Hematopoietic multipotent progenitor cell treated with erythropoietin and hydrocortisone succinate and interleukin-3 and kit ligand, for 17 days (in vitro differentiated cells): ENCODE results near the gene CBLB.
"Not testable (repeated sequence)": the region's sequence is repeated elsewhere in the genome, so short reads cannot be mapped to it uniquely, and the experiment has no call there.

Experiments used
- DNase-seq: peaks from one replicate; pipeline ENCODE4 v3.0.0-alpha.2; 2015; ENCODE audit warnings: low spot score

CBLB gene

GRCh38 chr3:105786241-105786640 is 82.6 kb downstream of the CBLB start:
- no peak for DNase-seq

DNA sequence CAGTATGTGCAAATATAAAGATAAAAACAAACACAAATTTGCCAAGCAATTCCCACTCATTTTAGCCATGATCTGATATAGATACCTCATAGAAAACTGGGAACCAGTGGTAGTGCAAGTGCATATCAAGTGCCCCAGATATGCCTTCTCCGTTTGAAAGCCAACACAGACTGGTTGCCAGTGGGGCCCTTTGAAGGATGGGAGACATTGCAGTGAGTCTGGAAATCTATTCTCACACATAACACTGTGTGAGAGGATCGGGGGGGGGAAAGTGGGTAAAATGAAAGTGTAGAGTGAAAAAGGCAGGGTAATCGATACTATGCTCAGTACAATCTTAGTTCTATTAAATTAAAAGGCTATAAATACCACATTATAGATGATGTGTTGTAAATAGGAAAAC is 83.0 kb downstream of the CBLB start:
- no peak for DNase-seq

DNA sequence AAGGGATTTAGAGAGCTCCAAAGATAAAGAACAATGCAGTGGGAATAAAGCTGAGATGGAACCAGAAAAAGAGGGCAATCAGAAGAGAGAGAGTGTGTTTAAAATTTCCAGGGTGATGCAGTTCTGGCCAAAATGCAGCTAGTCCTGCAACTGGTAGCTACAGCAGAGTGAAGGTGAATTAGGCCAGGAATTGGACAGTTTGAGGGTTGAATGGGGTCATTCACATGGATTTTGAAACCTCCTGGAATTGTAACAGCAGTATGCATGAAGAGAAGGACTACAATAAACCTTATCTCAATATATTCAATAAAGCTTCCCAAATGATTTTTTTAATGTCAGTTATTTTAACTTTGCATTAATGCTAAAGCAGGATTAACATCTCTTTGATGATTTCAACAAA is 85.2 kb downstream of the CBLB start:
- DNase-seq, result no peak

- DNase-seq, result no peak
These were observed 86.9 kb downstream of the CBLB start for GRCh38 chr3:105781871-105782270.

DNA sequence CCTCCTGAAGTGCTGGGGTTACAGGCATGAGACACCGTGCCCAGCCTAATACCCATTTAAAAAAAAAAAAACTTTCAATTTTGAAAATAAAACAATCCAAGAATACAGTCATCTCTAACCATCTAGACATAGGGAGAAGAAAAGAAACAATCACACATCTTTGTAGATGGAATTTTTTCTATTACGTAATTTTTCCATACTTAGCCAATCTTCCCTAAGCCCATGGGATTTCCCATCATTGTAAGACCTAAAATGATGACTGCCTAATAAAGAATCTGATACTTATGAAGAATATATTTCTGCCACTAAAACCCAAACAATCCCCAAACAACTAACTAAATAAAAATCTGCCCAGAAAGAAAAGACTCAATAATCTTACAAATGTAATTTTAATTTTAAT is 88.7 kb downstream of the CBLB start:
- no peak for DNase-seq

DNA sequence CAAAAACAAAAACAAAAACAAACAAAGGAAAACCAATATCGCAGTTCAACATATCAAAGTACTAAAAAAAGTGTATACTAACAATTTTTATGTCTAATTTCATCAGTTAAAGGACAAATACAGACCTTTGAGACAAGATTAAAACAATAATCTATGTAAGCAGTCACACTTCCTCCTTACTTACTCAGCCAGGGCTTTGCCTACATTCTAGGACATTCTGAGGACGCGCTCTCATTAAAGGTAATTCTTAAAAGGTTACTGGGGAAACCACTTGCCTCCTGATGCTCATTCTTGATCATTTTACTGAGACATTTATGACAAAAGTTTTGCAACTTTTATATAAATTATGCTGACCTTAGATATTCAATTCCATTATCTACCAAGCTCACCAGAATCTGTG is 93.4 kb downstream of the CBLB start:
- no peak for DNase-seq

DNA sequence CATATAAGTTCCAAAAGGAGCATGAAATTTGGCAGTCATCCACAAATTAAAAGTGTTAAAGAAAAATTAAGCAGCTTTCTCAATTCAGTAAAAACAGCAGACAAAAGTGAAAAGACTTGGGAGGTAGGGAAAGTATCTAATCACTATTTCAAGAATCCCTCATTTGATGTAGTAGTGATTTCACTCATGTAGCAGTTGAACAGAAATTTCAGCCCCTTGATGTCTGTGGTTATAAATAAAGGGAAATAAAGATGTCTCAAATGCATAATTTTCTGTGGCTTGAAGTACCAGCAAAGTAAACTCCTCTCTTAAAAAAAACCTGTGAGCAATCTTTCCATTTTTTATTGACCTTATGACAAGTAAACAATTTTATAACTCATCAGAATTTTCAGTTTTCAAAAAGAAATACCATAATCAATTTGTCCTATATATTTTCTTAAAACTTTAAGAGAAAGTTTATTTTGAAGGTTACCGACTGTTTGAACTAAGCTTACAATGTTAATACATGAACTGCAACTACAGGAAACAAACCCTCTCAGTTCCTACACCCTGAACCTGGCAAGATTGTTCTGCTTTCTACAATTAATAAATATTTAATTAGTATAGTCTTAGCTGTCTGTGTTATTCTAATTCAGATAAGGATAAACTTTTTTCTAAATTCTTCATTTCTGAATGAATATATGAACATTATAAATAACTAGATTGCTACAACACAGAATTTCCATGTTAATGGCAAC is 94.2 kb downstream of the CBLB start:
- DNase-seq, result no peak

DNA sequence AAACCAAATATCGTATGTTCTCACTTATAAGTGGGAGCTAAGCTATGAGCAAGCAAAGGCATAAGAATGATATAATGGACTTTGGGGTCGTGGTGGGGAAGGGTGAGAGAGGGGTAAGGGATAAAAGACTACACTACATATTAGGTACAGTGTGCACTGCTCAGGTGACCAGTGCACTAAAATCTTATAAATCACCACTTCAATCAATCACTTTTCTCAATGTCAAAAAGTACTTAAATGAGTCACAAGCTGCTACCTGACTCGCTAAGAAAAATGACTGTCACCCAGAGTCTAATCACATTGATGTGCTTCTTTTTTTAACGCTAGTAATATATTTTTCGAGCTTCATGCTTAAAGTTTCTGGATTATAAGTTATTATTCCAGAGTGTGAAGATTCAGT is 95.5 kb downstream of the CBLB start:
- DNase-seq, result no peak

- no peak for DNase-seq
These were observed 96.2 kb downstream of the CBLB start for GRCh38 chr3:105772635-105773034.

- no peak for DNase-seq
These were observed 97.4 kb downstream of the CBLB start for GRCh38 chr3:105771392-105771791.

DNA sequence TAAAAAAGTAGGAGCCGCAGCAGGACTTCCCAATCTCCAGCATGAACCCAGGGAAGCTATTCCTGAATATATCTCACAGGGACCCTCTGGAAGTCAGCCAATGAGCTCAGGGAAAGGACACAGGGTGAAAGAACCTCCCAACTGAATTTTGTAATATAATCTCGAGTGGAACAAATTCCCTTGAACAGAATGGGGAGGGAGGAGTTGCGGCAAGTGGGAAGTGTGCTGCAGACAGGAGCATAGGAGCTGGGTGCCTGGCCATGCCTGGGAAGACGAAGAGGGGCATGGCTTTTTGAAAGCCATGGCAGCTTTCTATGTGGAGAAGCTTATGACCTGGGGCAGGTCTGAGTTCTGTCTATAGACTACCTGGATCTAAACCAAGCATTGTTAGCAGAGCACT is 98.4 kb downstream of the CBLB start:
- DNase-seq, result no peak

DNA sequence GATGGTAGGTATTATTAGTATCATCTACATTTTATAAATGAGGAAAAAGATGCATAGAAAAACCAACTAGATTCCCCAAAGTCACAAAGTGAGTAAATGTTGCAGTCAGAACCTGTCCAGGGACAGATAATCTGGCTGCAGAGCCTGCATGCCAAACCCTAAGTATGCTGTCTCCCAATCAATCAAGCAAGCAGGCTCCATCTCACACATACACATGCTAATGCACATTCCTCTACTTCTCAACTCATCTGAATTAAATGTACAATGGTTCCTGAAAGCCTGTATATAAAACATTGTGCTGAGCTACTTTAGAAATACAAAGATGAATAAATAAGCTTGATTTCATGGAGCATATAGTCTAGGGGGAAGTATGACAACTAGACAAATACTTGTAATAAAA is 101.0 kb downstream of the CBLB start:
- DNase-seq, result no peak

DNA sequence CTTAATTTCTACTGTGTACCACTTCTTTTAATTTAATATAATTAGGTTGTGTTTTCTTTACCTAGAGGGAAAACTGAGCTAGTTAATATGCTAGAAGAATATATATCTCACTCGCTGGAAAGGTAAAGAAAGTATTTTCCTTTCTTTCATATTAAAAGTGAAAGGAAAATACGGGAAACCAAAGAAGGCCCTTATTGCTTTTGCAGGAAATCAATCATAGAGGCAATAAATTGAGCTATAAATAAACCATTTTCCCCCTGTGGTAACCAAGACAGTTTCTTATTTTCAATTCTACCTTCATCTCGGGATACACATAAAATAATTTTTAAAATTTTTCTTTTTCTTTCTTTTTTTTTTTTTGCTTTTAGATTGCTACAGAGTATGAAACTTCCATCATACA is 101.6 kb downstream of the CBLB start:
- DNase-seq, result no peak

DNA sequence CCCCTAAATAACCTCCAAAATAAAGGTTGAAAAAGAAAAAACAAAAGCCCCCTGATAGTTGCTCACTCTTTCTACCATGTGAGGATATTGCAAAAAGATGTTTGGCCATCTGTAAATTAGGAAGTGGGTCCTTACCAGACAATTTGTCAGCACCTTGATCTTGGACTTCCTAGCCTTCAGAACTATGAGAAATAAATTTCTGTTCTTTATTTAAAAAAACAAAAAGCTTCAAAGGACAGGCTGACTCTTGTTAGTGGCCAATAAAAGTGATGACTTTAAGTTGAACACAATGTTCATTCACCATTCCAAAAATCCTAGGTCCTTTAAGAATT is 103.5 kb downstream of the CBLB start:
- DNase-seq, result no peak

GRCh38 chr3:105764378-105765307 is 104.2 kb downstream of the CBLB start:
- no peak for DNase-seq

GRCh38 chr3:105763659-105764036 is 105.2 kb downstream of the CBLB start:
- DNase-seq, result no peak

GRCh38 chr3:105762749-105763658 is 105.8 kb downstream of the CBLB start:
- no peak for DNase-seq

DNA sequence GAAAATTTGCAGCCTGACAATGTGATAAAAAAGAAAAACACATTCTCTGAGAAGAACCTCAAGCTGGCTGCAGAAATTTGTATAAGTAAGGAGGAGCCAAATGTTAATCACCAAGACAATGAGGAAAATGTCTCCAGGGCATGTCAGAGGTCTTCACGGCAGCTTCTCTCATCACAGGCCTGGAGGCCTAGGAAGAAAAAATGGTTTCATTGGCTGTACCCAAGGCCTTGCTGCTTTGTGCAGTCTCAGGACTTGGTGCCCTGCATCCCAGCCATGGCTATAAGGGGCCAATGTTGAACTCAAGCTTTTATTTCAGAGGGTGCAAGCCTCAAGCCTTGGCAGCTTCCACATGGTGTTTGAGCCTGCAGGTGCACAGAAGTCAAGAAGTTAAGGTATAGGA is 106.6 kb downstream of the CBLB start:
- DNase-seq, result not testable (repeated sequence)

GRCh38 chr3:105759442-105760078 is 109.3 kb downstream of the CBLB start:
- DNase-seq, result no peak

DNA sequence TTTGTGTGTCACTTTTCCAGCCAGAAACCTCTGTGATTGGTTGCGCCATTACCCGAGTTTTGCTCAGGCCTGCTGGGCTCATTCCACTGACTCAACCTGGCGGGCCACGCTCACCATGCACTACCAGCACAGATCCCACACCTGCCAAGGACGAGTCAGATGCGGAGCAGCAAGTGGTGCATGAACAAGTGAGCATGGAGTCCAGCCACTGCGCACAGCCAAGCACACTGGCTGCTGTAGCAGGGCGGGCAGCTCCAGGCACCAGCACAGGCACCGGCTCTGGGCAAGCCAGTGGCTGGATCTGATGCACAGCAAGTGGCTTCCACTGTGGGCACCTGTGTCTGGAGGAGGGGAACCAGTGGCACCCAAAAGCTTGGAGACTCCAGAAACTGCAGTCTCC is 110.4 kb downstream of the CBLB start:
- DNase-seq, result no peak

GRCh38 chr3:105755121-105755886 is 113.5 kb downstream of the CBLB start:
- DNase-seq, result no peak
